Measurements from ENCODE around the gene PDCL2. TPM values are rescaled to one million over a fixed set of nuclear protein-coding genes. Genes with fewer than 3 reads are reported as not detected.

The PDCL2 gene
- total and polyA plus RNA-seq, 2 of the 8 experiments (the other 6 are each of a cell fraction or from before 2014, with no cell fraction given): not detected

DNA sequence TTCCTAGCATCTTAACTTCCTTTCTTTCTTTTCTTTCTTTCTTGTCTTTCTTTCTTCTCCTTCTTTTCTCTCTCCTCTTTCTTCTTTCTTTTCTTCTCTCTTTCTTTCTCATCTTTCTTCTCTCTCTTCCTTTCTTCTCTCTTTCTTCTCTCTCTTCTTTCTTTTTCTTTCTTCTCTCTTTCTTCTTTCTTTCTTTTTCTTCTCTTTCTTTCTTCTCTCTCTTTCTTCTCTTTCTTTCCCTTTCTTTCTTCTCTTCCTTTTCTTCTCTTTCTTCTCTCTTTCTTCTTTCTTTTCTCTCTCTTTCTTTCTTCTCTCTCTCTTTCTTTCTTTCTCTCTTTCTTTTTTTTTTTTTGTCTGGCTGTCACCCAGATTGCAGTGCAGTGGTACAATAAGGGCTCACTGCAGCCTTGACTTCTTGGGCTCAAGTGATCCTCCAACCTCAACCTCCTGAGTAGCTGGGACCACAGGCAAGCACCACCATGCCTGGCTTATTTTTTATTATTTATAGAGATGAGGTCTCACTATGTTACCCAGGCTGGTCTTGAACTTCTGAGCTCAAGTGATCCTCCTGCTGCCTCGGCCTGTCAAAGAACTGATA lies 26.6 kb upstream of the PDCL2 start:
- POLR2A ChIA-PET (ENCODE audit: partially characterized antibody): no interaction called here
- Histone ChIP-seq H3K4me3 (ENCODE audit: extremely low read depth in 1 of 4, insufficient read depth in 2 of 4, low read depth in 3 of 4, low read length in 4 of 4) (peak overlapping the region in 2 of 4 experiments; percentile 13 to 26; a peak in 2 of 8 replicates), H3K9me3 (ENCODE audit: insufficient read depth in 2 of 2, low read depth in 1 of 2, low read length in 1 of 2) (no peaks in the 10 kb centered on the region), H3K4me1 (replicated peaks in 1 of 4; ENCODE audit: control insufficient read depth in 3 of 4, insufficient read depth in 4 of 4, low read length in 3 of 4) (no peaks in the 10 kb centered on the region), H2BK12ac (ENCODE audit: low read depth, low read length) (0 out of 2 replicates have a peak overlapping the region, but pooled peaks have one; percentile 75), H3K4me2 (ENCODE audit: insufficient read depth in 1 of 2, low read depth in 2 of 2, low read length in 2 of 2) (no peak overlapping the region; a peak in 1 of 4 replicates), H3K14ac (ENCODE audit: insufficient read length) (no peak overlapping the region), H3K23me2 (ENCODE audit: low read depth, low read length) (no peaks in the 10 kb centered on the region), H2AFZ (ENCODE audit: low read length) (no peak overlapping the region), H3K23ac (ENCODE audit: insufficient read length) (no peak overlapping the region), H4K20me1 (replicated peaks in 1 of 2; ENCODE audit: control insufficient read depth in 1 of 2, insufficient read depth in 2 of 2, low read length in 2 of 2) (no peaks in the 10 kb centered on the region), H4K5ac (ENCODE audit: insufficient read length, low read depth, low read length) (no peak overlapping the region), H4K91ac (replicated peaks; ENCODE audit: insufficient read length, low read length) (no peak overlapping the region), H3K27ac (ENCODE audit: low read depth, low read length) (no peak overlapping the region), H3K18ac (ENCODE audit: extremely low read depth, low read length) (no peak overlapping the region), H2AK5ac (ENCODE audit: low read depth, low read length) (no peak overlapping the region), H3K56ac (replicated peaks; ENCODE audit: insufficient read length, low read depth, low read length) (no peak overlapping the region), H3K36me3 (ENCODE audit: control insufficient read depth in 2 of 4, insufficient read depth in 4 of 4, low read length in 3 of 4) (no peaks in the 10 kb centered on the region), H3K4ac (replicated peaks; ENCODE audit: insufficient read length, low read depth, low read length) (no peak overlapping the region), H2BK120ac (replicated peaks; ENCODE audit: low read depth, low read length) (no peak overlapping the region), H2BK5ac (ENCODE audit: low read depth, low read length) (no peak overlapping the region), H3K9ac (replicated peaks in 1 of 4; ENCODE audit: extremely low read depth in 1 of 4, low read depth in 3 of 4, low read length in 3 of 4) (no peak overlapping the region), H3K79me1 (ENCODE audit: low read depth, low read length) (no peaks in the 10 kb centered on the region), H3K79me2 (ENCODE audit: control insufficient read depth in 1 of 2, insufficient read depth in 2 of 2, low read length in 2 of 2) (no peaks in the 10 kb centered on the region), H2BK15ac (ENCODE audit: low read length) (no peak overlapping the region), H3K27me3 (replicated peaks in 1 of 4; ENCODE audit: control insufficient read depth in 3 of 4, extremely low read depth in 1 of 4, insufficient read depth in 3 of 4, low read length in 3 of 4) (peaks cover 0 to 1% (median 0%) of the 10 kb centered on the region in 4 experiments; a peak in 1 of 7 replicates), H4K8ac (ENCODE audit: extremely low read depth, insufficient read depth, low read length) (no peak overlapping the region), H2BK20ac (ENCODE audit: low read length) (no peak overlapping the region)
- CTCF ChIA-PET (ENCODE audit: partially characterized antibody): interaction anchor here (0.6 kb wide), 1 partner anchor 64 kb away, joined by 3 read pairs; no protein-coding TSS in a partner anchor
- FAIRE-seq (no peak), DNase-seq (ENCODE audit: low read depth in 1 of 2, low spot score in 2 of 2) (no peak)
- 64% methylated on average over 1 of the region's 1 CpG; no CpG with 5 or more reads in 1 of the 2 experiments for WGBS, 2 experiments (ENCODE audit: extremely low coverage in 1 of 2, insufficient coverage in 1 of 2, insufficient read length in 1 of 2, insufficient replicate concordance in 2 of 2, low coverage in 1 of 2, low lambda C conversion rate in 2 of 2, missing lambda C conversion rate in 1 of 2)
- no peak for TF ChIP-seq RXRA (IDR thresholded peaks at IDR 0.05; ENCODE audit: insufficient read depth, low read depth, low read length)
- no peak for TF ChIP-seq CBX8 (IDR thresholded peaks at IDR 0.05; ENCODE audit: borderline replicate concordance, low read depth, low read length)
- TF ChIP-seq SIX5 (IDR thresholded peaks at IDR 0.05; ENCODE audit: low read depth, low read length): no peak
- TF ChIP-seq SIN3A (conservative IDR thresholded peaks at IDR 0.05 in 1 of 2, IDR thresholded peaks at IDR 0.05 in 1 of 2; ENCODE audit: low read depth in 1 of 2, low read length in 2 of 2): no peak
- no peak for TF ChIP-seq SIRT6 (IDR thresholded peaks at IDR 0.05; ENCODE audit: low read length)
- no peak for TF ChIP-seq JUND (IDR thresholded peaks at IDR 0.05; ENCODE audit: low read length)
- TF ChIP-seq CREB1 (IDR thresholded peaks at IDR 0.05): no peak
- no peak for TF ChIP-seq BRCA1 (IDR thresholded peaks at IDR 0.05; ENCODE audit: low read depth, low read length)
- TF ChIP-seq JUN (IDR thresholded peaks at IDR 0.05; ENCODE audit: low read depth, low read length): no peak
- no peak for TF ChIP-seq EP300 (IDR thresholded peaks at IDR 0.05; ENCODE audit: borderline replicate concordance in 1 of 2, low read depth in 2 of 2, low read length in 2 of 2)
- TF ChIP-seq KDM4A (IDR thresholded peaks at IDR 0.05; ENCODE audit: low read depth, low read length, severe bottlenecking): no peak
- no peak for TF ChIP-seq TAF7 (optimal IDR thresholded peaks at IDR 0.05; ENCODE audit: borderline replicate concordance, low read depth, low read length)
- no peak for TF ChIP-seq MAFK (IDR thresholded peaks at IDR 0.05; ENCODE audit: low read depth, low read length)
- no peak for TF ChIP-seq TCF12 (IDR thresholded peaks at IDR 0.05; ENCODE audit: low read depth, low read length)

Measured in H1 (cell line).